Melanocyte of skin (primary cell): Measurements from ENCODE around the gene PREPL. TPM values are rescaled to one million over a fixed set of nuclear protein-coding genes. Genes with fewer than 3 reads are reported as not detected.

ENCODE experiments used
- total RNA-seq, 2 donors: library from RNA; depleted of rRNA; stranded (reverse); fragments of >200 nt; gene quantifications; 2 replicates each; pipeline ENCODE4 v1.2.3, GENCODE V29; 2012

Gene PREPL
- 10 to 100 TPM; 34.6 to 42.0 TPM for total RNA-seq

GRCh38 chr2:44361330-44362206 is at the start of gene PREPL, which contains the start of gene CAMKMT:
Gene PREPL, minus strand, starts transcription at chr2:44361494. Its CDS starts 15,152 bp downstream, at chr2:44346342.
Gene CAMKMT, plus strand, starts transcription at chr2:44361947.

Other genes starting within 250 kb of the PREPL start
- gene PPM1B, start 192.6 kb downstream of the PREPL start, total RNA-seq, result 10 to 100 TPM; 30.3 to 31.0 TPM
- under 1 TPM; under 0.01 TPM for gene SLC3A1, start 86.0 kb downstream of the PREPL start, total RNA-seq
- gene CAMKMT, start 453 bp upstream of the PREPL start, total RNA-seq, result 10 to 100 TPM in 1 of 2 donors, 1 to 10 TPM in 1; 8.3 to 11.4 TPM